Hematopoietic multipotent progenitor cell treated with erythropoietin and hydrocortisone succinate and interleukin-3 and kit ligand, for 6 days (in vitro differentiated cells): Measurements from ENCODE around the gene EPHA1.
A peak's percentile ranks its signal among the peaks of the same experiment; 100 is the strongest.
"Not testable (repeated sequence)": the region's sequence is repeated elsewhere in the genome, so short reads cannot be mapped to it uniquely, and the experiment has no call there.

Experiments used
- DNase-seq: peaks from one replicate; pipeline ENCODE4 v3.0.0-alpha.2; 2015

Gene EPHA1

DNA sequence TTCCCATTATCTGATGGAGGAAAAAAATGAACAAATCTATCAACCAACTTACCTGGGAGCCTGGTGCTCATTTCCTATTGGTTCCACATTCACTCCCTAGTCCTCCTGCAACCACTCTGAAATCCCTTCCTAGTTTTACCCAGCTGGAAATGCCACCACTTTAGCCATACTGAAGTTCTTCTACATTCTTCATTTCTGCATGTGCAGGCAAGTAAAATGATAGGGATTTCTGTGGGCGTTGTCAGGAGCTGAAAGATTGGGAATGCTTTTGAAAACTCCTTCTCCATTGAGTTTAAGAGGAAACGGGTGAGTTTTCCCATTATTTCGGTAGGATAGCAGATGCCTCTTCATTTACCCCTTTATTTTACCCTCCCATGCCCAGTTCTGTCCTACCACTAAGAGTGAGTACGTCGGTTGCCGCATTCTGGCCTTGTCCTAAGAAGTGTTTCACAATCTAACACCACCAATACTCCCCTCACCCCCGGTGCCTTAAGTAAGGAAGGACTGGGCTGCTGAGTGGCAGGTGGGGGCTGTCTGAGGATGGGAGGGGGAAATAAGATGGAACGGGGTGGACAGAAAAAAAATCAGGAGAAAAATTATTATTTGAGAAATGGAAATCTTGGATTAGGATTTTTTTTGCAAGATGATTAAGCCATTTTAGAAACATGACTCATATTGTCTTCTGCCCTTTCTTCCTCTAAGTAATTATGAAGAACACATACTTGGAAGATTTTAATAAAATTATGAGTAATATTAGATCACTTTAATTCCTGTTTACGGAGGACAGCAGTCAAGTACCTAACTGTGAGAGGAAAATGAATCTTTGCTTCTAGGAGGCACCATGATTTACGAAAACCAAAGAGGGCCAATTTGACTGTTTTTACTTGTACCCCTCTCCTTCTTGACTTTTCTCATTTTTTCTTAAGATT is 21.4 kb upstream of the EPHA1 start:
- no peak for DNase-seq

DNA sequence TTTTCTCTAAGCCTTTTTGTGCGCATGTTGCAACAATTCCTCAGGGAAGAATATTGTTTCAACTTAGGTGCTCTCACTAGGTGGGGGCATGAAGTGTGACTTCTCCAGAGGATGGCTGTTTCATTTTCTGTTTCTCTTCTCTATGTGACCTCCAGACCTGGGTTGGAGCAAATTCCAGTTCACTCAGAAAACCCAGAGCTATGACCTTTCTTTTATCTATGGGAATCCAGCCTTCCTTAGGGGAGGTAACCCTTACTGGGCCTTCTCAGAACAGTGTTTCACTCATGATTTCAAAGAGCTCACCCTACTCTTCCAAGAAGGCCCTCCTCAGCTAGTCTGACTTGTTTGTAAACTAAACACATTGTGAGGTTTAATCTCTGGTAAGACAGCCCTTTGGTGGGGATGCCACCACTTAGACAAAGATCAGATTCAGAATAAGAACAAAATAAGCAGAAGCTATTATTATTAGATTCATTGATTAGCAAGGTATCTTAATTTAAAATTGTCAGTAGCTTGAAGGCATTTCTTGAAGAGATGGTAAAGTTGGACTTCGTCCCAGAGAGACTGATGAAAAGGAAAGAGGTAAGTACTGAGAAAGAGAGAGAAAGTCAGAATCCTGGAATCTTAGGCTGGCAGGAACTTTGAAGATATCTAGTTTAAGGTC is 18.0 kb upstream of the EPHA1 start:
- no peak for DNase-seq

DNA sequence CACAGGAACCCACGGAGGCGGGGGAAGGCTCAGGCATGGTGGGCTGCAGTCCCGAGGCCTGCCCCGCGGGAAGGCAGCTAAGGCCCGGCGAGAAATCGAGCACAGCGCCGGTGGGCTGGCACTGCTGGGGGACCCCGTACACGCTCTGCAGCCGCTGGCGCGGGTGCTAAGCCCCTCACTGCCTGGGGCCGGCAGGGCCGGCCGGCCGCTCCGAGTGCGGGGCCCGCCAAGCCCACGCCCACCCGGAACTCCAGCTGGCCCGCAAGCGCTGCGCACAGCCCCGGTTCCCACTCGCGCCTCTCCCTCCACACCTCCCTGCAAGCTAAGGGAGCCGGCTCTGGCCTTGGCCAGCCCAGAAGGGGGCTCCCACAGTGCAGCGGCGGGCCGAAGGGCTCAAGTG is 15.8 kb upstream of the EPHA1 start:
- not testable (repeated sequence) for DNase-seq

DNA sequence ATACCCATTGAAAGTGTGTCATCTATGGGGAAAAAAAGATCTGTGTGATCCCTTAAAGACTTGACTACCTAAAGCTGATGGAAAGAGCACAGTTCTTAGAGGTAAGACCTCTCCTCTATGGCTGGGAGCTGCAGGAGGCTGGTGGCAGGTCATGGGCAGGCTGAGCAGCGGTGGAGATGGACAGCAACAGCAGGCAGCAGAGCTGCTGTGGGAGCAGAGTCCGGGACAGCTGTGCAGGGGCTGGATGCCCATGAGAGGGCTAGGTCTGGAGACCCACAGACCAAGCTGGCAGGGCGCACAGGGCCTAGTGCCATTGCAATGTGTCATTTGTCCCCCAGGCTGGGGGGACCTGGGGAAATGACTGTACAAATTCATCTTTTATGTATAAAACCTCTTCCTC is 13.4 kb upstream of the EPHA1 start:
- DNase-seq: no peak

DNA sequence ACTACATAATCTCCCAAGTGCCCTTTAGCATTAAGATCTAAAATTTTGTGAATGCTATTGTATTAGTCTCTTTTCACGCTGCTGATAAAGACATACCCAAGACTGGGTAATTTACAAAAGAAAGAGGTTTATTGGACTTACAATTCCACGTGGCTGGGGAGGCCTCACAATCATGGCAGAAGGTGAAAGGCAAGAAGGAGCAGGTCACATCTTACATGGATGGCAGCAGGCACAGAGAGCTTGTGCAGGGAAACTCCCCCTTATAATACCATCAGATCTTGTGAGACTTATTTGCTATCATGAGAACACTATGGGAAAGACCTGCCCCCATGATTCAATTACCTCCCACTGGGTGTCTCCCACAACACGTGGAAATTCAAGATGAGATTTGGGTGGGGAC is 12.0 kb upstream of the EPHA1 start:
- DNase-seq: not testable (repeated sequence)

DNA sequence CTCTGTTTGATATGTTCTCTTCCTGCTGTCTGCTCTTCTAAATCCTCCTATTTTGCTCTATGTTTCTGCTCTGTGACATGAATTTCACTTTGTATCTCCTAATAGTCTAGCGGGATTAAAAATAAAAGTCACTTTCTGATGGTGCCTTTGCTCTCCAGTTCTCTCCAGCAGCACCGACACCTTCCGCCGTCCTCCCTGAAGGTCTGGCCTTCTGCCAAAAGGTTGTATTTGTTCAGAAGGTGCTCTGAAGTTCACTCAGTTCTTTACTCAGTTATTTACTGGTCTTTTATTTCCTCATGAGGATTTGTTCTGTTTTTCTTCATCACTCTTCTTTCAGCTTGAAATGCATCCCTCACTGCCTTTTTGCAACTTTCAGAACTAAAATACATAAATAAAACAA is 11.2 kb upstream of the EPHA1 start:
- no peak for DNase-seq

DNA sequence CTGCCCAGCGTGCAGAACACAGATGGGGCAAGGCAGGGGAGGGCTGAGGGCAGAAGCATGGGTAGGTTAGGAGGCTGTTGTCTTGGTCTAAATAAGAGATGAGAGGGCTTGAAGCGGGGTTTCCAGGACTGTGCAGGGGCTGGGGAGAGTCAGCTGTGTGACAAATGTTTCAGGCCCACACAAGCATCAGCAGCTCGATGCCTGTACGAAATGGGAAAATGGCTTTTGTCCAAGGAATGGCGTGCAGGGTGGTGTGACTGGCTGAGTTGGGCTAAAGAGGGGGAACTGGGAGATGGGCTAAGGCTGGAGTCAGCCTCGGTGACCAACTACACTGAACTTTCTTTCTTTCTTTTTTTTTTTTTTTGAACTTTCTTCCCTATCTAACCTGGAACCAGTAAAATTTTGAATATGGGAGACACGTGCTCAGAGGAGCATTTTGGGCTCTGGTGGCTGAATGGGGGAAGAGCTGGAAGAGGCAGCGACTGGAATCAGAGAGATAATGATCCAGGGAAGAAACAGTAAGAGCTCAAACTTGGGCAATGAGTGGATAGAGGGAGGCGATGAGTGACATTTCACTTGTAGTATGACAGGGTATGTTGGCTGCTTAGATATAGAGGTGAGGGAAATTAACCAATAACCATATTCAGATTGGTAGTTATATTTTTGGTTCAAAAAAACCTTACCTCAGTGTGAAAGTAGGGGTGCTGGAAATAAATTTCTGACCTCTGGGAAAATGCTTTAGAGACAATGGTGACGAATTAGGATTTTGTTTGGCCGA is 10.2 kb upstream of the EPHA1 start:
- DNase-seq: no peak

DNA sequence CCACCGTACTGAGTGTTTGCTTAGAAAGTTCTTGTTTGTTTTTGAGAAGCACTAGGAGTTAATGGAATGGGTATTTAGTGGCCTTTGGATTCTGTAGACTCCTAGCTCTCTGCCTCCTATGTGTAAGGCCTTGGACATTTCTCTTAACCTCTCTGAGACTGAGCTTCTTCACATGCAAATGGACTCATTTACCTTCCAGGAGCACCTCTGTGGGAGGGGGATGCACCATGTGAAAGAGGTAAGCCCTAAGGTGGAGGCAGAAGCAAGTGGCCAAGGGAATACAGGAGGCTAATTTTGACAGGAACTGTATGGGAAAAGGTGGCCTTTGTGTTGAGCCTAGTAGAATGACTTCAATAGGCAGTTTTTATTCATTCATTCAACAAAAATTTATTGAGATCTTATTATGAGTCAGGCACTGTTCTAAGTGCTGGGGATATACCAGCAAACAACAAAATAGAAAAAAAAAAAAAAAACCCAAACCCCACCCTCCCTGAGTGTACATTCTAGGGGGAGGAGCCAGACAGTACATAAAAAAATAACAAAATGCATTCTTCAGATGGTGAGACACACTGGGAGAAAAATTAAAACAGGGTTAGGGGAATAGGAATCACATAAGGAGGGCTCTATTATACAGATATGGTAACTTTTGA is 9.2 kb upstream of the EPHA1 start:
- no peak for DNase-seq

DNA sequence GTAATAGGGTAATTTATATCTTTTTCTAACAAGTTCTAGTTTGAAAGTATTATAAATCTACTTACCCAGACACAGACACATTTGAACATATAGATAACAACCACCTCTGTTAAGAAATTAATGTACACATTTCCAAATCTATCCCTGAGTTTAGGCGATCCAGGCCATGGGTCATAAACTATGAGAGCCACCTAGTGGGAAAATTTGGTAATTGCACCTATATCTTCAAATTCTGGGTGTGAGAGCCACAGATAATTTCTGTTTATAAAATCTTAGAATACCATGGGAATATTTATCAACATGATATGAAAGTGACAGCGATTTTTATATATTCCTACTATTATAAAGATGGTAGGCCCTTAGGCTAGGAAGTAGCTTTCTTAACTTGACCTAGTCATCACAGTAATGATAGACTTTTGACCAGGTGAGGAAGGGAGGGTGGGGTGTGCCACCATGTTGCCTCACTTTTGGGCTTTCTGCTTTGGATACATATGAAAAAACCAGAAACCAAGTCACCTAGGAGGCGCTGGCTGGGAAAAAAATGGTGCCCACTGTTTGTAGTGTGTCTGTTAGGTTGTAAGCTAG is 8.0 kb upstream of the EPHA1 start:
- DNase-seq: peak; percentile 83

DNA sequence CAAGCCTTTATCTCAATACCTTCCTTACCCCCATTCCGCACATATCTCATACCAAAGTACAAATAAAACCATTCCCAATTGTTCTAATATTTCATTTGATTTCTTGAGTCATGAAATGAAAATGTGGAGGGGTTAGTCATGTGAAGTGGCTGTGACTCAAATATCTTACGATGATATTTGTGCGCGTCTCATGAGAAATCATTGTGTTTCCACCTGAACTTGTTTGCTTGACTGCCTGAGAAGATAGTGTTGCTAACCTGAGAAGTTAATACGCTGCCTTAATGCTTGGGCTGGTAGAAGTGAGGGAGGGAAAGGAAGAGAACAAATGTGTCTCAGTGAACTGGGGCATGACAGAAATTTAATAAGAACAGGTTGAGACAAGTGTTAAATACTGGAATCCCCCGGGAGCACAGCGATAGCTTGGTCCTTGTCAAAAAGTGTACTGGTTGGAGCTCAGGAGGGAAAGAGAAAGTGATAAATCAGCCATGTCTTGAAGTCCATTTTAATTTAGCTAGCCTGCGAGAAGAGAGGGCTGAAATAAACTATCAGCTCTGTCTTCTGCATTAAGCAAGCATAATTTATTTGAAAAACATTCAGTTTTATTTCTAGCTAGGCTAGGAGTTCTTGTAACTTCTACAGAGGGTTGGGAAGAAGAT is 7.2 kb upstream of the EPHA1 start:
- DNase-seq: no peak

DNA sequence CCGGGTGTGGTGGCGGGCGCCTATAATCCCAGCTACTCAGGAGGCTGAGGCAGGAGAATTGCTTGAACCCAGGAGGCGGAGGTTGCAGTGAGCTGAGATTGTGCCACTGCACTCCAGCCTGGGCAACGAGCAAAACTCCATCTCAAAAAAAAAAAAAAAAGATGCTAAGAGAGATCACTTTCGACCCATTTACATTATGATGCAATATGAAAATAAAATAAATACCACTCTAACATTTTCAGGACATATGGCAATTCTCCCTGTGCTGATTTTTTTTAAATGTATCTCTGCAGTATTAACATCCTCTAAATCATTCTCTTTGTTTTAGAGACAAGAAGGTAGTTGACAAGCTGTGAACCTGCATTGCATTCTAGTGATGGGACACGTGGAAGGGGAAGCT is 6.6 kb upstream of the EPHA1 start:
- not testable (repeated sequence) for DNase-seq

DNA sequence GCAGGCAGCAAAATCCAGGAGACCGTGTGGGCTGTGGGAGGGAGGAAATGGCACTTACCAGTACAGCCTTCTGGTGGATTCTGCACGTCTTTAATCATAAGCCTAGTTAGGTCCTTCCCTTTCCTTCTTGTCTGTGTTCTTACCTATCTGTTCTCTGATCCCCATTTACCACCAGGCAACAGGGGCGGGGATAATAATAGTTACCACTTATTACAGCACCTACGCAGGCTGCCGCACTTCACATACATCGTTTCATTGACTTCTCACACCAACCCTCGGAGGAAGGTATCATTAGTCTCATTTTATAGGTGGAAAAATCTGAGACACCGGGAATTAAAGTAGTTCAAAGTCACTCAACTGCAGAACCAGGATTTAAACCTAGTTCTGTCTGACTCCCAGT is 4.5 kb upstream of the EPHA1 start:
- DNase-seq: no peak

DNA sequence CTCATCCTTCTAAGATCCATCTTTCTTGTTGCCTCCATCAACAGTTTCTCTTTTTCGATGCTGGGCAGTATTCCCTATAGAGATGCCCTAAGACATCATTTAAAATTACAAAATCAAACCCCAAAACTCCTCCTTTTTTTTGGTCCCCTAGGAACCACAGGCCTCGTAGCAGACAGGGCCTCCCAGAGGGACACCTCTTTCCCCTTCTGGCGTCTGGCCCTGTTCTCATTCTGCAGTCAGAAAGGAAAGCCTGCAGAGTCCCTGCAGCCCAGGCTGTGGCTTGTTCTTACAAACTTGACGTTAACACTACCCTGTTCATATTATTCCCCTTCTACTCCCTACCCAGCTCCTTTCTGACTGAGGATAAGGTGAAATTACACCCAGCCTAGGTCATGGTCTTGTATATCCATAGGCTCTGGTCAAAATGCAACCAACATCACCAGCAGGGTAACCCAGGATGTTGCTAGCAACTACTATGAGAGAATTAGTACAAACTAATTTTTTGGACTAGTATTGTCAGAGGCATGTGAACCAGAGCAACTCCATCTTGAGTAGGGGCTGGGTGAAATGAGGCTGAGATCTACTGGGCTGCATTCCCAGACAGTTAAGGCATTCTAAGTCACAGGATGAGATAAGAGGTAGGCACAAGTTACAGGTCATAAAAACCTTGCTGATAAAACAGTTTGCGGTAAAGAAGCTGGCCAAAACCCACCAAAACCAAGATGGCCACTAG is 3.5 kb upstream of the EPHA1 start:
- DNase-seq: no peak

DNA sequence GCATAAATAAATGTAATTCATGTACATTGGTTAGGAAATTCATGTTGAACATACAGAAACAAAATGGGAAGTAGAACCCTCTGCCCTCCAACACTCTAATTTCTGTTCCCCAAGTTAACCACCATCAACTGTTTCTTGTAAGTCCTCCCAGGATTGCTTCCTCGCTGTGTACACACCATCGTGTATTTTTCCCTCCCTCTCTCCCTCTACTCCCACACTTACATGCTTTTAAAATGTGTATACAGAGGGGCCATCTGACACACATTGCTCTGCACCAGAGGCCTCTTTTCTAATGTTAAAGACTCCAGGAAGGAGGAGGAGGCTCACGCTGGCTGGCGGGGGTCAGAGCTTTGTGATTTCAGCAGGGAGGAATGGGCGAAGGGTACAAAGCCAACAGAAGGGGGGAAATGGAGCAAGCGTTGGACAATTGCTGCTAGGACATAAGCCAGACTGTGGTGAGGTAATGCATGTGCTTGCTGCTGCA is 1.9 kb upstream of the EPHA1 start:
- peak; percentile 7 for DNase-seq

DNA sequence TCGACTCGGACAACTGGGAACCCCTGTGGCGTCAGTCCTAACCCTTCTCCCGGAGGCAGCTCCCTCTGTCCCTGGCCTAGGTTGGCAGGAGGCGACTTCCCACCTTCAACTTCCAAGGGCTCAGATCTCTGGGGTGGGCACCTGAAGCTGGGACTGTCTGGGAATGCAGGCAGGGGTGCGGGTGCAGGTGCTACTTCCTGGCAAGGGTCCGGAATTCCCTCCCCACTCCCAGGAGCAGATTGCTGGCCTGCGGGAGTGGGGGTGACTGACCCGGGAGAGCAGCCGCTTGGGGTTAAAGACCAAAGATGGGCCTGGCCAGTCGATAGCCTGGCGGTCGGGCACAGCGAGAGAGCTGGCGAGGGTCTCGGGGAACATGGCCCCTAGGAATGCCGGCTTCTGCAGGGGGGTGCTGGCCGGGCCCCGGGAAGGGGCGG is 387 bp downstream of the EPHA1 start:
- no peak for DNase-seq

DNA sequence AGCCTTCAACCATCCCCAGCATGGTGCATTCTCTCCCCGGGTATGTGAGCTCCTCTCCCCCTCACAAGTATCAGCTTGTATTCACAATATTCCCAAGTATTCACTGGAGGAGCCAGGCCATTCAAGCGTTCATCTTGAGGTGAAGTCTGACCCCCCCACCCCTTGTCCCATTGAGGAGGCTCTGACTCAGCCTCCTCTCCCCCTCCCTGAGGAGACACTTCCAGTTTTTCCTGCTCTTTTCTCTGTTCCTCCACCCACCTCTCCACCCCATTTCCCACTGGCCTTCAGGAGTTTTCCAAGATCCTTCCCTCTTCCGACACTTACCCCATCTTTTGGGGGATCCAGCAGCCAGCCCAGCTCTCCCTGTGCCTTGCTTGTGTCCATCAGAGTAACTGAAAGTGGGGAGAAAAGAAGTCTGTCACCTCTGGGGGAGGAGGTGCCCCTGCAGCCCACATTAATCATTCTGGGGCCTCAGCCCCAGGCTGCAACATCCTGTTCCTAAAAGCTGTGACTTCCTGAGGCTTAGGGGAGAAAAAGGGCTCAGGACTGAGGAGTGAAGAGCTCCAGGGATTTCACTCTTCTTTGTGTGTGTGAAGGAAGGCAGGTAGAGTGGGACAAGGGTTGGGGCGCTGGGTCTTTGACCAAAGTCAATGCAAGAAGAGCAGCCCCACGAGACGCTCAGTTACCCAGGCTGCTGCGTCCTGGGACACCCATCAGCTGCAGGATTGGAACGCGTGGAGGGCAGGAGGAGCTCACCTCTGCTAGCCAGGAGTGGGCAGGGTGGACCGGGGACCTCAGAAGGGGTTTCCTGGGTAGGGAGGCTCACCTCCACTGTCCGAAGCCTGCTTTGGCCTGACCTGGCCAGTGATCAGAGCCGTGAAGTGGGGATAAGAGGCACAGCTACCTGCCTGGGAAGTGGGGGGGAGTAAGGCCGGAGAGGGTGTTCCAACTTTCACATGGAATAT is 1.1 kb downstream of the EPHA1 start:
- no peak for DNase-seq

DNA sequence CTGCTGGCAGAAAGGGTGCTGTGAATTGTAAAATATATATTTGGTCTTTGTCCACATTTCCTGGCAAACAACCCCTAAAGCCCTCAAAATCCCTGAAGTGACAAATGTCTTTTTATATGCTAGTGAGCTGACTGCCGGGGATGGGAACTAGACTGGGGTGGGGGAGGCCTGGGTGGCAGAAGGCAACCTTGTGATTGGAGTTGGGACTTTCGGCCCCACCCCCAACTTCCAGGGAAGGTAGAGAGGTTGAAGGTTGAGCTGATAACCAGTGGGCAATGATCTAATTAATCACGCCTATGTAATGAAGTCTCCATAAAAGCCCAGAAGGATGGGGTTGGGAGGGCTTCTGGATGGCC is 2.7 kb downstream of the EPHA1 start:
- DNase-seq: no peak

DNA sequence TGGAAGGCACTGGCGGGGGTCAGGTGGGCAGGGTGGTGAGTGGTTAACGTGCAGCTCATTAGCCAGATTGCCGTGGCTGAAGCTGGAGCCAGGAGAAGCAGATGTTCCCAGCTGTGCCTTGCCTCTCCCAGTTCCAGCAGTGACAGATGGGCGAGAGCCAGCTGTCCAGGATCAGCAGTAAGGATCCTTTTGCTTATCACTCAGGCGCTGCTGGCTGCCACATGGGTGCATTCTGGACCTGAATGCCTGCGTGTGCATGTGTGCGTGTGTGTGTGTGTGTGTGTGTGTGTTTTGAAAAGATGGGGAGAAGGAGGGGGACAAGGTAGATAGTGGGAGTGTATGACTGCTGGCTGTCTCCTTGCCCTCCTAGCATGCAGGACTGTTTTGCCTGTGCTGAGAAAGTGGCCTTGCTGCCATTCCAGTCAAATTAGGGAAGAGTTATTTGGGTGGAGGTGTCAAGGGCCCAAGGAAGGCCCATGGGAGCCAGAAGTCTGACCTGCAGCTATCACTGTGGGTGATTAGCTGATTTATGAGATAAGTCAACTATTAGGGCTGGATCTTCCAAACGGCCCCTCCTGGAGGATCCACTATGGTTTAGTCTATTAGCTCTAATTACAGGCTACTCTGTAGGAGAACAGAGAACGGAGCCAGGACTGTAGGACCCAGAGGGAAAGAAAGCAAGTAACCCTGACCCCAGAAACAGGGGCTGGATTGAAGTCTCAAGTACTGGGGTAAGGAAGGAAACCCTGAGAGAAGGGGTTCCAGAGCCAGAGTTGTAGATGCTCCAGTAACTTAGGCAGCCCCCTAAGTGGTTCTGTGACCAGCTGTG is 3.3 kb downstream of the EPHA1 start:
- no peak for DNase-seq

DNA sequence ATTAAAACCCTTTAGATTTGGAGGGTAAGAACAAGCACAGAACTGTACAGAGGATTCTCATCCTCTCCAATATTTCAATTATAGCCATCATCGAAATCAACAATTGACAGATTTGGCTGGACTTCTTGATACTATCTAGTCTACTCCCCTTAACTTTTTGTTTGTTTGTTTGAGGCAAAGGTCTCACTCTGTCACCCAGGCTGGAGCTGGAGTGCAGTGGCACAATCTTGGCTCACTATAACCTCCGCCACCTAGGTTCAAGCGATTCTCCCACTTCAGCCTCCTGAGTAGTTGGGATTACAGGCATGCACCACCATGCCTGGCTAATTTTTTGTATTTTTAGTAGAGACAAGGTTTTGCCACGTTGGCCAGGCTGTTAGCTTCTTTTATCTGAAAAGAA is 6.4 kb downstream of the EPHA1 start:
- DNase-seq: not testable (repeated sequence)
